Right renal cortex interstitium (tissue), 3 donors: Measurements from ENCODE around the gene PPP1R26. TPM values are rescaled to one million over a fixed set of nuclear protein-coding genes. Genes with fewer than 3 reads are reported as not detected.
"Not testable (repeated sequence)": the region's sequence is repeated elsewhere in the genome, so short reads cannot be mapped to it uniquely, and the experiment has no call there.

Source experiments
- DNase-seq, 3 donors: peaks; one replicate each; pipeline ENCODE4 v3.0.0-alpha.2; 2013; ENCODE audit warnings: low read depth in 3 of 3, low spot score in 2 of 3
- polyA plus RNA-seq, 3 donors: library from polyadenylated mRNA; unstranded; fragments of 120-200 nt; gene quantifications; one replicate each; pipeline ENCODE4 v1.2.1, GENCODE V29; 2013; ENCODE audit not compliant: insufficient read length in 3 of 3

Gene PPP1R26
- polyA plus RNA-seq, 3 donors, result 28.3 to 31.0 (median 29.1) TPM

DNA sequence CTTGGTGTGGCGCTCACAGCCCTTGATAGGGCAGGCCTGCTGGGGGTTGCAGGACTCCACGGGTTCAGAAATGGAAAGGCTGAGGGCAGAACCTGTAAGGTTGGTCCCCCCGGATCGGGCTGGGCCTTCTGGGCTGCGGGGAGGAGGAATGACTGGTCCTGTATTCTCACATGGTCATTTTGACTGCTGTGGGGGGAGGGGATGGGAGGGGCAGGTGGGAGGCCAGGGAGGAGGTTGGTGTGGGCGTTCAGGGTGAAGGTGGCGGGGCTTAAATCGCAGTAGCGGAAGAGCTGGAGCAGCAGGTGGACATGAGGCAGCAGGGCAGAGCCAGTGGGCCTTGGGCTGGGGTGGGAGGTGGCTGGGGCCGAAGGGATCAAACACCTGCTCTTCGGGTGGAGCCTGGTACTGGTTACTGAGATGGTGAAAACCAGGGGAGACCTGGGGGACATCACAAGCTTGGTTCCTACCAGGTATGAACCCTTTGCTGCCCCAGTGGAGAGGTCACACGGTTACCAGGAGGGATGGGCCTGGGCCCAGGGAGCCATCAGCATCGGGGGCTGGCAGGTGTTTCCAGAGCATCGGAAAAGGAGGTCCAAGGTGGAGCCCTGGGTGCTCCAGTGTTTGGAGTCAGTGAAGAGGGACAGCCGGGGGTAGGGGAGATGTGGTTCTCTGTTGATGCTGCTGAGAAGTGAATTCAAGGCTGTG is 22.7 kb downstream of the PPP1R26 start:
- no peak for DNase-seq

DNA sequence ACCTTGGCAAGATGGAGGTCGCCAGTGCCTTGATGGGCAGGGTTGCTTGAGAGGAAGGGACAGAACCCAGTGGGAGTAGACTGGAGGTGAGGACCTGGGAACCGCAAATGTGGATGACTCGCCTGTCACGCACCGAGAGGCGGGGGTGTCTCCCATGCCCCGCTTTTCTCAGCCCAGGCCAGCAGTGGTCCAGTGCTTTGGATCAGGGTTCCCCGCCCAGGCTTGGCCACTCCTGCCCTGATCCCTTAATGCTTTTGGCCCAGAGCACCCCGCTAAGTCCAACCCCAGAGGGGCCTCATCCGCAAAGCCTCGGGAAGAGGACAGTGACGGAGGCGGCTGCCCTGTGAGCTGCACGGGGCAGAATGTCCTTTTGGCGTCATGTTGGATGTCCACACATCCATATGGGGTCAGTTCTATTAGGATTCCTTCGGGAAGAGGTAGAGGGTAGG is 23.3 kb downstream of the PPP1R26 start:
- no peak for DNase-seq

DNA sequence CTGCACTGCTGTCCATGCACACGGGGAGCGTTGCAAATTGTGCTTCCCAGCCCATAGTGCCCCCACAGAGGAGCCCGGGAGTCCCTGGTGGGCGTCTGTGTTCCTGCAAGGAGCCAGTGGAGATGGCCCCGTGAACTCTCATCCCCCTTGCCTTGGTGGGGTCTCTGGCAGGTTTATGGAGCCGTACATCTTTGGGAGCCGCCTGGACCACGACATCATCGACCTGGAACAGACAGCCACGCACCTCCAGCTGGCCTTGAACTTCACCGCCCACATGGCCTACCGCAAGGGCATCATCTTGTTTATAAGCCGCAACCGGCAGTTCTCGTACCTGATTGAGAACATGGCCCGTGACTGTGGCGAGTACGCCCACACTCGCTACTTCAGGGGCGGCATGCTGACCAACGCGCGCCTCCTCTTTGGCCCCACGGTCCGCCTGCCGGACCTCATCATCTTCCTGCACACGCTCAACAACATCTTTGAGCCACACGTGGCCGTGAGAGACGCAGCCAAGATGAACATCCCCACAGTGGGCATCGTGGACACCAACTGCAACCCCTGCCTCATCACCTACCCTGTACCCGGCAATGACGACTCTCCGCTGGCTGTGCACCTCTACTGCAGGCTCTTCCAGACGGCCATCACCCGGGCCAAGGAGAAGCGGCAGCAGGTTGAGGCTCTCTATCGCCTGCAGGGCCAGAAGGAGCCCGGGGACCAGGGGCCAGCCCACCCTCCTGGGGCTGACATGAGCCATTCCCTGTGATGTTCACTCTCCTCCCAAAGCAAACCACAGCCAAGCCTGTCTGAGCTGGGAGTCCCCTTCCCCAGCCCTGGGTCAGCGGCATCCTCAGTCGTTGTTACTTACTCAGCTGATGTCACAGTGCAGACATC is 24.0 kb downstream of the PPP1R26 start:
- DNase-seq, result no peak

DNA sequence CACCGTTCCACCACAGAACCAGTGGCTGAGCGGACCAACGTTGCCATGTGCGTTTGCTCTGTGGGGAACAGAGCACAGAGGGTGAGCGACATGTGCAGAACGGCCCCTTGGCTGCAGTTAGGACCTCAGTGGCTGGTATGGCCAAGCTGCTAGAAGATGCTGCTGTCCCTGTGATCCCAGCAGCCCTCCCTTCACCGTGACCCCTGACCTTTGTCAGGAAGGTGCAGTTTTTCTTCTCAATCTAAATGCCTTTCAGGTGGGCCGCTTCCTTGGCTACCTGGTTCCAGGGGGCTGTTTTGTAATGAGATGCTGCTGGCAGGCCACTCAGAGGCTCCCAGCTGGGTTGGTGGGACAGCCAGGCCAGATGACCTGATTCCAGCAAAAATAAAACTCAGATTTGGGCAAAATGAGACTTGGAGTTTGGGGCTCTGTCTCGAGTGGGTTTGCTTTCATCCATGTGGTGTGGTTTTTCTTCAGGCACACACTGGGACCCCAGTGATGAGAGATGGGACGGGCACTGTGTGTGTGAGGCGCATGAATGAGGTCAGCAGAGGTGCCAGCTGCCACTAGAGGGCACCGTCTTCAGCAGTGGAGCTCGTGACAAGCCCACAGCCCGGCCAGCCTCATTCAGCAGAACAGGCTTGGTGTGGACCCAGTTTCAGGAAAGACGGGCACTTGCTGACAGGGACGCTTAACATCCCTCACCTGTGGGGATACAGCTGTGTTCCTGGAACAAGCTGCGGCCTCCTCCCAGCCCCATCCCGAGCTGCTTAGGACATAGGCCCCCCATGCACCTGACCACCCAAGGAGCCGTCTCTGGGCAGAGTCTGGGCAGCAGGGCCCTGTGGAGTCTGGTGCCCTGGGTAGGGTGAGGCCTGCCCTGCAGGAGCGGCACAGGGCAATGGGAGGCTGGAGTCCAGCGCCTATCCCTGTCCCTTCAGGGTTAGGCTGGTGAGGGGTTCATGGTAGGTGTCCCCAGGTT is 25.0 kb downstream of the PPP1R26 start:
- DNase-seq, result no peak

DNA sequence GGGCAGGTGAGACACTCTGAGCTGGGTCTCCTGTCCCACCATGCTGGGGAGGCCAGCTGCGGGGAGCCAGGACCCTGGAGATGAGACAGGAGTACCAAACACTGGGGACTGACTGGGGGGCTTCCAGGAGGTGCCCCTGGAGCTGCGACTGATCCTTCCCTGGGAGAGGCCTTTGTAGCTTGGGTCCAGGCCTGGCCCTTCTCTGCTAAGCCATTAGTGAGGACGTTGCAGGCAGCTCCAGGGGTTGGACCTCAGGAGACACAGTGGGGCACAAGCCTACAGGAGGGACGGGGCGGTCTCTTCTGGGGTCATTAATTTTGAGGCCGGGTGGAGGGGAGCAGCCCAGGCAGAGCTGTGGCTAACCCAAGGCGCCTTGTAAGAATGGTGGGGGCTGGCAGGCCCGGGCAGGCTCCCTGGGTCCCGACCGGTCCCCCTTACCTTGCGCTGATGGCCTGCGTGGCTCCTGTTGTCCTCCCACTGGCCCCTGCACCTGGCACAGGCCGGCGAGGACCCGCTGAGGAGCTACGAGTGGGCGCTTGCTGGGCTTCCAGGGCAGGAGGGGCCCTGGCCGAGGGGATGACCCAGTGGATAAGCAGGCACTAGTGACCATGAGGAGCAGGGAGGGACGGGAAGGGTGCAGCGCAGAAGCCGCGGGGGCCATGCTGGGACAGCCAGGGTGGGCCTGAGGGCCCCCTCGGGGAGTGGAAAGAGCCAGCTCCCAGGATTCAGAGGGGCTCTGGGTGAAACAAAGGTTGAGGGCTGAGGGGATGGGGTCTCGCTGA is 26.0 kb downstream of the PPP1R26 start:
- DNase-seq, result no peak

DNA sequence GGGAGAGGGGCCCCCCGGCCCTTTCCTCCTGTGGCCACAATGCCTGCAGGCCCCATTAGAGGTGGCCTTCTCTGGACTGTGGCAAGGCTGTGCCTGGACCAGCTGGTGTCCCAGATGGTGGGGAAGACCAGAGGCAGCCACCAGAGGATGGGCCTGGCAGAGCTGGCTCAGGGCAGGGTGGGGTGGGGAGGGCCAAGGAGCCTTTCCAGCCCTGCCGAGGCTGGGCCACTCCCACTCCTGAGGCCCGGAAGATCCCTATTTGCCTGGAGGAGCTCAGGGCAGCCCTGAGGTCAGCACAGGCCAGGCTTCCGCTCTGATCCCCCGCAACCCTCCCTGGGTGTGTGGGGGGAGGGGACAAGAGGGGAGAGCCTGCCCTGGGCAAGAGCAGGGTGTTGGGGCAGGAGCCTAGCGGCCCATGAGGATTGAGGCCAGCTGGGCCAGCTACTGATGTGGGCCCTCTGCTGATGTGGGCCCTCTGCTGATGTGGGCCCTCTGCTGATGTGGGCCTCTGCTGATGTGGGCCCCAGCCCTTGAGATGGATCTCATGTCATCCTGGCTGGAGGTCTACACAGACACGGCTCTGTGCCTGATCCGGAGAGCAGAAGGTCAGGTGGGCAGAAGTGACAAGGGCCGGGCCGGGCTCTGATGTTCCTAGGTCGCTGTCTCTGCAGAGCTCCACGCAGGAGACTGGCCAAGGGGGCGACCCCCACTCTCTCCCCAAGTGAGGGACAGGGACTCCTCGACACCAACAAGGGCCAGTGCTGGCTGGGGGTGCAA is 26.9 kb downstream of the PPP1R26 start:
- no peak for DNase-seq

DNA sequence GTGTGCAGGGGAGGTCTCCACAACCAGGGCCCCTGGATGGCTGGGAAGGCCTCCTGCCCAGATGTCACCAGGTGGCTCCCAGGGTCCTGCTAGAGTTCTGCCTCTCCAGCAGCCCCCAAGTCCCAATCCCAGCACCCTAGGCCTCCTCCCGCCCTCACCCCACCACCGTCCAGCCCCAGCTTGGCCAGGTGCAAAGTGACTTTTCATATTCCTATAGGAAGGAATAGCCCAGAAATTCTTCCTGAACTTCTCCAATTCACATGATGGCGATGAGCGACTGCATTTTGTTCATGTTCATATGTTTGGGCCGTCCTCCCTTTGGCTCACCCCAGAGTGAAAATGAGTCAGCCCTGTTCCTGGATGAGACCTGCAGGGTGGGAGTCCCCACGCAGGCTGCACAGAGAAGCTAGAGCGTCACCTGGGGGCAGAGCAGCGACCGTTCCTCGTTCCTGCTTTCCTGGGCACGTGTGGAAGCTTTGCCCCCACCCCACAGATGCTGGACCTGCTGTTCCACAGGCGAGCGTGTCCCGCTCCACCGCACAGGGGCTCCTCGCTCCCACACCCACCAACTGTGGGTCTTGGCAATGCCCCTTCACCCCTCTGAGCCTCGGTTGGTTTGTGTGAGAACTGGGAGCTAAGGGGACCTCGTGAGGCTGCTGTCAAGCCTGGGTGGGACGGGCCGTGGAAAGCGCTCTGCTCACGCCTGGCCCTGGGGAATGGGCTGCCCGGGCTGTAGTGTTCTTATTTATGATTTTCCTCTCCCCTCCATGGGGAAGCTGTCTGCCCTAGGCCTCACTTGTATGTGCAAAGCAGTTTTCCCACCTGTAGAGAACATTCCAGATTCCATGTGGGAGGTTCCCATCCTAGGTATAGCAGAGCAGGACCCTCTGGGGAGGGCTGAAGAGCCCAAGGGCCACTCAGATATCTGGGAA is 27.8 kb downstream of the PPP1R26 start:
- DNase-seq, result no peak

DNA sequence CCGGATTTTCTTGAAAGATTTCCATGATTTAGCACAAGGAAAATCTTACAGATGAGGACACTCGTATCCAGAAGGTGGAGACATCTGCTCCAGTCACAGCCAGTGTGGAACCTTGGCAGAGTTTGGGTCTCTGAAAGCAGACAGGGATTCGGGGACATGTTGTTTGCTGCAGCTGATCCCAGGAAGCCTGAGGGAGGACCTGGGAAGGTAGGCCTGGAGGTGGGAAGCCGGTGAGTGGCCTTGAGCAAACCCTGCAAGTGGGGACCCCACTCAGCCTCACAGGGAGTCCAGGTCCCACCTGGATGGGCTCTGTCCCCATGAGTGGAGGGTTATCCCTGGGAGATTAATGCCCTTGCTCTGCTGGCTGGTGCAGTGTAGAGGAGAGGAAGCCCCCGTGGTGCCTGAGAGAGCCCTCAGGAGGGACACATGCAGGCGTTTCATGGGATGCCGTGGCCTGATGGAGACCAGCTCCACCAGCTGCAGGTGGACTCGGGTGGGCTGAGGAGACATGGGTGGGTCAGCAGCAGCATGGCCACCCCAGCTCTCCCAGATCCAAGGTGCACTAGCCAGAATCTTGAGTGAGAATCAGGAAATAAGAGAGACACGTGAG is 28.7 kb downstream of the PPP1R26 start:
- no peak for DNase-seq

DNA sequence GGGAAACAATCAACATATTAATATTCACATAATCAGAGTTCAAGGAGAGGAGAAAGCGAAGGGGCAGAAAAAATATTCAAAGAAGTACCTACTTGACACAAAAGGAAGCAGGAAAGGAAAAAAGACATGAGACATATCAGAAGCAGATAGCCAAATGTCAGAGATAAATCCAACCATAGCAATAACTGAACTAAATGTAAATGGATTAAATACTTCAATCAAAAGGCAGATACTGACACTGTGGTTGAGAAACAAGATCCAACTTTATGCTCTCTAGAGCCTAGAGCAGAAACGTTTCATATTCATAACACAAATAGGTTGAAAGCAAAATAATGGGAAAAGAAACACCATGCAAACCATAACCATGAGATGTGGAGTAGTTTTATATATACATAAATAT is 29.9 kb downstream of the PPP1R26 start:
- no peak for DNase-seq

DNA sequence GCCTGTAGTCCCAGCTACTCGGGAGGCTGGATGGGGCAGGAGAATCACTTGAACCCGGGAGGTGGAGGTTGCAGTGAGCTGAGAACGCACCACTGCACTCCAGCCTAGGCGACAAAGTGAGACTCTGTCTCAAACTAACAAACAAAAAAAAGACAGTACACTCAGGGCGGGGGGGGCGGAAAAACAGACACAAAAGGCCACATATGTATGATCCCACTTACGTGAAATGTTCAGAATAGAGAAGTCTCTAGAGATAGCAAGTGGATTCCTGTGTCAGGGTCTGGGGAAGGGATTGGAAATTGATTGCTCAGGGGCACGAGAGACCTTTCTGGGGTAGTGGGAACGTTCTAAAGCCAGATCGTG is 32.6 kb downstream of the PPP1R26 start:
- no peak for DNase-seq

DNA sequence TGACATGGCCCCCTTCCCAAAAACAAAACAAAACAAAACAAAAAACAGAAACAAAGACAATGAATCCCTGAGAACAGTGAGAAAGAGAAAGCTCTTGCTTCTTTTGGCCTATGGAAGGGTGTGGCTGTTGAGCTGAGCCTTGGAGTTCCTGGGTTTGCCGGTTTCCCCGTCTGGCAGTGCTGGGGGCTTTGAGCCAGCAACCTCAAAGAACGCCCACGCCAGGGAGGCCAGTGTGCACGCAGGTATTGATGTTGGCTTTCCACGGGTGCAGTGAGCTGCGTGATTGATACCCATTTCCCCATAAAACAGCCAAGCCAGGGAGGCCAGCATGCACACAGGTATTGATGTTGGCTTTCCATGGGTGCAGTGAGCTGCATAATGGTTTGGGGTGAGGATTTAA is 33.3 kb downstream of the PPP1R26 start:
- no peak for DNase-seq

DNA sequence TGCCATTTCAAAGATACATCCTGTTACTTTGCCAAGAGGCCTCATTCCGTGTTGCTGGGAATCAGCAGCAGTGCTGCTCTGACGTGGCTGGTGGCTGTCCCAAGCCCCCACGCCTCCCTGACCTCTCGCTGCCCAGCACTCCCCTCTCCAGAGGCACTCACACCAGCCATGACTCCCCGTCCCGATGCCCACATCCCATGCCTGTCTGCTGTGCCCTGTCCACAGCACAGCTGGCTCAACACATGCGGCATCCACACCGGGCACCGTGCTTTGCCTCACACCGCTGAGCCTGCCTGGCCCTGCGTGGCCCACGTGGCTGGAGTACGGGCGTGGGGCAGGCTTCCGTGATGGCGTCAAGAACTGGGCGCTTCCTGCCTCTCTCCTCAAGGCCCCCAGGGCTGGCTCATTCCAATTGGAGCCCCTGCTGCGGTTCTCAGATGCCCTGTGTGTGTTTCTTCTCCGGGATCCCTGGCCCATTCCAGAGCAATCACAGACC is 33.8 kb downstream of the PPP1R26 start:
- no peak for DNase-seq

DNA sequence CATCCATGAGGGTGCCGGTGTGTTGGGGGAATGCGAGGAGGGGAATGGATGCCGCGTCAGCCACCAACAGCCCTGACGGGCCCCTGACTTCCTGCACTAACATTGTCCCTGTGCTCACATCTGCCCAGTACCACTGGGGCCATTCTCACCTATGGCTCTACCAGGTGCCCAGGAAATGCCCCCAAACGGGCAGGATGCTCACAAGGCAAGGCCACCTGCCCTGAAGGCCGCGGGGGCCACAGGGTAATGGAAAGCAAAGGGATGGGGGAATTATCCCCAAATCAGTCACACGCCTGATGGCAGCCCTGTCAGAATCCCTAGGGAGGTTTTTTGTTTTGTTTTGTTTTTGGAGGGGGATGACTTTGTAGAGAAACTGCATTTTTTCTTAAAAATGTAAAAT is 34.3 kb downstream of the PPP1R26 start:
- DNase-seq, result not testable (repeated sequence)

DNA sequence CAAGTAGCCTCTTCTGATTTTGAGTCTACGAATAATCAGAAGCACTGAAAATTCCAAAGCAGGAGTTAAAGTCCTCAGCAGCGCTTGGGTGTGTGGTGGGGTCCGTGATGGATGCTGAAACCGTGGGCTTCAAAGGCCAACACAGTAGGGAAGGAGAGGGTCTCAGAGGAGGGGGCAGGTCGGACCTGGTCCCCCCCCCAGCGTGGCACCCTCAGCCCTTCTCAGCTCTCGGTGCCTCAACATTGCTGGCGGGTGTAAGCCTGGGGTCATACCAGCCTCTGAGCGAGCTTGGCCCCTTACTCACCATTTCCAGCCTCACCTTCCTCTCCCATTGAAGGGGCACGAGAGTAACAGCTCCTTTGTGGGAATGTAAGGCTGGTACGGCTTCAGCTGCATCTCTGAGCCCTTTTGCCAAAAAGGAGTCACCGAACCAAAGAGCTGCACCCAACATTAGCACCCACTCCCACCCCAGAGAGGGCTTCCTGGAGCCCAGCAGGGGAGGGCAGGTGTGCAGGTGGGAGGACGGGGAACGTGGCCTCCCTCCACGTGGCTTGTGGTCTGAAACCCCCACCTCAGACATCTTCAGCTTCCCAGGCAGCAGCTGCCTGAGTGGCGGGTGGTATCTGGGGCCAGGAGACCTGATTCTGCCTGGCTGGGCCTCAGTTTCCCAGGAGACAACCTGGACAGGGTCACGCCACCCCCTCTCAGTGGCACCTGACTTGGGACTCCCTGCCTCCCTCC is 34.9 kb downstream of the PPP1R26 start:
- no peak for DNase-seq

DNA sequence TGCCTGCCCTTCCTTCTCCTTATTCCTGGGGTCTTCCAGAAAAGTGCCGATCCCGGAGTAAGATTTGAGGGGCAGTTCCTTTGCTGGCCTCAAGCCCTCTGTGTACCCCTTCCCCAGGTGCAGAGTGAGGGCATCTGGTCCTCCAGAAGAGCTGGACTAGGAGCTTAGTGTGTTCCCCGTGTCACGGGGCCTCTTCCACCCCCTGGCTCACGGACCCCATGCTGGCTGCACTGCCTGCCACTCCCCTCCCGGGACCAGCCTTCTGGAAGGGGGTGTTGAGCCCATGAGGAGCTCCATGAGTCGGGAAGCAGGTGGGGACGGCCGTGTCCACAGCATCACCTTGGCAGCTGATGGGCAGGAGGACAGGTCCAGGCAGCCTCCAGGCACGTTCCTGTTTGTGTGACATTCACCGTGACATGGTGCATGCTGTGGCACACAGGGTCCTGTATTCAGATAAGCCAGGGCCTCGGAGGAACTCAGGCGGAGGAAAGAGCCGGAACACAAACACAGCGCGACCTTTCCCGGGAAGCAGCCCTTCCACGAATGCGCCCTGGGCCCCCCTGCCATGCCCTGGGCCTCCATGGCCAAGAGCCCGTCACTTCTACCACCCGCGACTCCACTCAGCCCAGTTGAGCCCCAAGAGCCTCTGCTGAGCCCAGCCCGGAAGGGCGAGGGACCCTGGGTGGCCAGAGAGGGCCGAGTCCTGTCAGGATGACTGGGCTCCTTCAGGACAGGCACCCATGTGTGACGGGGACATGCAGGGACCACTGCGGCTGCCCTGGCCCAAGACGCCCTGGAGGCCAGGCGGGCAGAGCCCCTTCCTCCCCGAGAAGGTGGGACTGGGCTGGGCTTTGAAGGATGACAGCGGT is 35.7 kb downstream of the PPP1R26 start:
- no peak for DNase-seq
